Lower lobe of right lung (tissue), 2 donors: ENCODE data around the gene LRRK1. TPM values are rescaled to one million over a fixed set of nuclear protein-coding genes. Genes with fewer than 3 reads are reported as not detected.

Experiments used
- ATAC-seq, 2 donors: fragments of 200-7000 bp; cut with Tn5 transposase; one replicate each; pipeline ENCODE4 v1.9.1; 2020 to 2022; ENCODE audit warnings: mild to moderate bottlenecking in 2 of 2, moderate library complexity in 2 of 2
- DNase-seq: peaks from one replicate; pipeline ENCODE4 v3.0.0-alpha.2; 2020
- H3K27ac ChIP-seq: fragments of 200-600 bp; one replicate; pipeline ENCODE4 v1.8.0; 2022
- H3K27me3 ChIP-seq: fragments of 200-600 bp; one replicate; pipeline ENCODE4 v1.8.0; 2022; ENCODE audit warnings: low read depth
- H3K36me3 ChIP-seq: fragments of 200-600 bp; one replicate; pipeline ENCODE4 v1.8.0; 2022; ENCODE audit warnings: mild to moderate bottlenecking
- H3K4me1 ChIP-seq: fragments of 200-600 bp; one replicate; pipeline ENCODE4 v1.8.0; 2022
- H3K4me3 ChIP-seq: fragments of 200-600 bp; one replicate; pipeline ENCODE4 v1.8.0; 2022; ENCODE audit warnings: mild to moderate bottlenecking
- H3K9me3 ChIP-seq: fragments of 200-600 bp; one replicate; pipeline ENCODE4 v1.8.0; 2022
- CTCF ChIP-seq: fragments of 200-600 bp; IDR thresholded peaks from one replicate; pipeline ENCODE4 v1.8.0; 2022; ENCODE audit warnings: antibody characterized with exemption, mild to moderate bottlenecking
- intact Hi-C: fragments of 100-400 bp; cut with DNase I; formaldehyde crosslinking; loops from one replicate; pipeline ENCODE4 v1.11.0; 2022
- total RNA-seq: library from RNA; stranded (reverse); fragmentation: NEBNext Ultra II Directional; extraction: Animal tissue kit (Norgen Biotek cat#: 25700); gene quantifications from one replicate; pipeline ENCODE4 v1.2.1, GENCODE V29; 2021
- donor health status: DM: no; HTN: yes; CAD: no; lungs with severe emphysema.

LRRK1 gene
- total RNA-seq, 1 donor from 2014 or later: 24.3 TPM

- intact Hi-C loops: loop anchor here (10.0 kb wide), 1 partner anchor 167 kb away; the partner anchor contains the start of gene CHSY1
- no peak for ATAC-seq
Measured at GRCh38 chr15:101088271-101088670, 169.1 kb downstream of the LRRK1 start.

DNA sequence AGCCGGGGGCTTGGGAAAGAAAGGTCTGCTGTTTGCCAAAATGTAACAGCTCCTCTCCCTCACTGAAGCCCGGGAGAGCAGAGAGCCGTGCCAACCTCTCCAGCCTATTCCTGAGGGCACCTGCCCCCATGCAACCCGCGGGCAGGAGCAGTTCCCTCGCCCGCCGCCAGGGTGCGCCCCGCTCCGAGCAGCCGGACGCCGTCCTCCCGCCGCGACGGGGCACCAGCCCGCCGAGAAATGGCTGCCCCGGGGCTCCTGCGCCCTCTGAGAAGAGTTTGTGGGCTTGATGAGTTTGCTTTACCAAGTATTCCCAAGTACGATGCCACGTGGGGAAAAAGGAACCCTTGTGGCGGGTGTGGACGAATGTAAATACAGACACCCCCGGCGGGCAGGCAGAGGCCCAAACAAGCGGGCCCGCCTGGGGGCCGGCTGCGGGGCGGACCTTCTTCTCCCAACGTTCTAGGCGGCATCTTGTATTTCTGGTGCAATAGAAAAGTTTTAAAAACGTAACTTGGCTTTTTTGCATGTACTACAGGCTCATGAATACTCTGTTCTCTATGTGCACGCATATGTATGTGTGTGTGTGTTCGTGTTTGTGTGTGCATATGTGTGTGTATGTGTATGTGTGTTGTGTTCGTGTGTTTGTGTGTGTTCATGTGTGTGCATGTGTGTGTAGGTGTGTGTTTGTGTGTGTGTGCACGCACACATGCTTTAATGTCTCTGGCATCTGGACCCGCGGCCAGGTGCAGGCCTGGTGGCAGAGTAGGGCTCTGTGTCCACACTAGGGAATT, 169.8 kb downstream of the LRRK1 start:
- no peaks in the 10 kb centered on the region for H3K9me3 ChIP-seq
- H3K36me3 ChIP-seq: no peaks in the 10 kb centered on the region
- TF ChIP-seq CTCF: peak; percentile 100
- H3K27ac ChIP-seq: no peak overlapping the region
- H3K4me1 ChIP-seq: peaks cover 35% of the 10 kb centered on the region
- no peaks in the 10 kb centered on the region for H3K27me3 ChIP-seq
- ATAC-seq (peak; percentile 91), DNase-seq (peak; percentile 83)
- intact Hi-C loops: loop anchor here (10.0 kb wide), 1 partner anchor 166 kb away; the partner anchor contains the start of gene CHSY1
- peak overlapping the region; percentile 27 for H3K4me3 ChIP-seq

More at GRCh38 chr15:101088271-101088670, 169.1 kb downstream of the LRRK1 start:
- no peak for DNase-seq
- no peak overlapping the region for H3K4me3 ChIP-seq
- H3K36me3 ChIP-seq: no peaks in the 10 kb centered on the region
- H3K9me3 ChIP-seq: no peaks in the 10 kb centered on the region
- H3K27me3 ChIP-seq: no peaks in the 10 kb centered on the region
- peaks cover 35% of the 10 kb centered on the region for H3K4me1 ChIP-seq
- no peak overlapping the region for H3K27ac ChIP-seq
- no peak for TF ChIP-seq CTCF

GRCh38 chr15:101089579-101090427, 170.6 kb downstream of the LRRK1 start:
- Histone ChIP-seq H3K9me3 (no peaks in the 10 kb centered on the region), H3K4me1 (peaks cover 35% of the 10 kb centered on the region), H3K36me3 (no peaks in the 10 kb centered on the region), H3K4me3 (no peak overlapping the region), H3K27me3 (no peaks in the 10 kb centered on the region), H3K27ac (peak overlapping the region; percentile 13)
- DNase-seq (no peak), ATAC-seq (no peak)
- intact Hi-C loops: loop anchor here (10.0 kb wide), 1 partner anchor 165 kb away; the partner anchor contains the start of gene CHSY1
- no peak for TF ChIP-seq CTCF

DNA sequence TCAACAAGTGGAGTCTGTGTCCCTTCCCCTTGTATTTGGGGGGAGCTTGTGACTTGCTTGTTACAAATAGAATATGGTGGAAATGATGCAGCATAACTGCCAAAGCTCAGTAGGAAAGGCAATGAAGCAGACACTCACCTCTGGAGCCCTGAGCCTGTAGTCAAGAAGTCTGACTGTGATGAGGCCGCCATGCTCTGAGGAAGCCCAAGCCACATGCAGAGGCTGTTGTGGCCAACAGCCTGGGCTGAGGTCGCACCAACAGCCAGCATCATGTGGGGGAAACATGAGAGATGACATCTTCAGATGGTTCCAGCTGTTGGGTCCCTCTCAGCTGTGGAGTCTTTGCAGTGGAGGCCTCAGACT, 171.3 kb downstream of the LRRK1 start:
- intact Hi-C loops: no loop called here
- no peak for ATAC-seq
- TF ChIP-seq CTCF: no peak
- H3K27ac ChIP-seq: no peak overlapping the region
- no peaks in the 10 kb centered on the region for H3K27me3 ChIP-seq
- H3K4me1 ChIP-seq: peaks cover 35% of the 10 kb centered on the region
- no peak overlapping the region for H3K4me3 ChIP-seq
- no peaks in the 10 kb centered on the region for H3K9me3 ChIP-seq
- DNase-seq: no peak
- H3K36me3 ChIP-seq: no peaks in the 10 kb centered on the region

DNA sequence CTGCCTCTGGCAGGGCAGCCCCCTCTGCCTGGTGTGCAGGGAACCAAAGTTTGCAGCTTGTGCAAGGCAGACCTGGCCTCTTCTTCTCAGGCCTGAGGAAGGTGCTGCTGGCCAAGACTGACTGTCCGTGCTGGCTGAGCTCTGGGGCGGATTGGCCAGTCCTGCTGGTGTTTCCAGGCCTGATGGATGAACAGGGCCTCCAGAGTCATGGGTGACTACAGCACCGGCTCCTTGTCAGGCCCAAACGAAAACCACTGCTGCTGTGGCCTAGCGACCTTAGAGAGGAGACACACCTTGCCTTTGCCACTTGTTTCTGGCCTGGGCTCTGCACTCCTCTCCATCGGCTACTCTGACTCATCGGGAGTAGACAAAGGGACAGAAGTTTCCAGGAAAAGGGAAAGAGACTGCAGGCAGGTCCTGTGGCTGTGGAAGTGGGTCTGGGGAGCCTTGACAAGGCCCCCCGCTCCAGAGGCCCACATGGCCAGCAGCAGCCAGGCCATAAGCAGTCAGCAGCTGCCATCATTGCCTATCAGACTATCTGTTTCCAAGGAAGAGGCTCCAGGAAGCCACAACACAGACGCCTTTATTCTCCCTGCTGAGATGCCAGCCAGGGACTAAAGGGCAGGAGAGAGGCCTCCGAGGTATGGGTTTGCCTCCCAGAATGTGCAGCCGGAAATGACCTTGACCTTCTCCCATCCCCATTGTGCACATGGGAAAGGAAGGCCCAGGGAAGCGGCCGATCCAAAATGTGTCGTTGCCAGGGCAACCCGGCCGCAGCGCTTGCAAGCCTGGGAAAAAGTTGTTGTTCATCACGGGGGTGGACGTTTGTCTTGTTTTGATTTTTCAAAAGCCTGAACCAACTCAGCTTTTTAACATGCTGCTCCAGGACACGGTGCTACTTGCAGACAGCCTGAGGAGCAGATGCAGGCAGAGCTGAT, 172.2 kb downstream of the LRRK1 start:
- Histone ChIP-seq H3K36me3 (no peaks in the 10 kb centered on the region), H3K9me3 (no peaks in the 10 kb centered on the region), H3K4me3 (no peak overlapping the region), H3K27me3 (no peaks in the 10 kb centered on the region), H3K27ac (peak overlapping the region; percentile 69), H3K4me1 (peaks cover 35% of the 10 kb centered on the region)
- DNase-seq: no peak
- ATAC-seq: peak; percentile 2 to 30
- TF ChIP-seq CTCF: no peak
- intact Hi-C loops: no loop called here
